ENCODE data around the gene OR51A2. TPM values are rescaled to one million over a fixed set of nuclear protein-coding genes. Genes with fewer than 3 reads are reported as not detected.

The OR51A2 gene
- total RNA-seq, 1 donor from 2014 or later = not detected

Other genes with a start within 250 kb of the OR51A2 start
- gene OR51F1, start 185.8 kb downstream of the OR51A2 start, total RNA-seq = not detected
- not detected for gene OR52R1, start 151.3 kb downstream of the OR51A2 start, total RNA-seq
- gene OR51F2, start 134.4 kb downstream of the OR51A2 start, total RNA-seq = not detected
- gene OR51S1, start 106.5 kb downstream of the OR51A2 start, total RNA-seq = not detected
- not detected for gene OR51T1, start 73.8 kb downstream of the OR51A2 start, total RNA-seq
- gene OR51A7, start 51.9 kb downstream of the OR51A2 start, total RNA-seq = not detected
- gene OR51G2, start 36.4 kb downstream of the OR51A2 start, total RNA-seq = not detected
- gene OR51G1, start 31.4 kb downstream of the OR51A2 start, total RNA-seq = not detected
- not detected for gene OR51A4, start 8.1 kb downstream of the OR51A2 start, total RNA-seq
- not detected for gene OR51L1, start 39.1 kb upstream of the OR51A2 start, total RNA-seq
- not detected for gene OR52J3, start 90.8 kb upstream of the OR51A2 start, total RNA-seq
- not detected for gene OR52E2, start 103.9 kb upstream of the OR51A2 start, total RNA-seq
- not detected for gene OR52E1, start 113.9 kb upstream of the OR51A2 start, total RNA-seq
- not detected for gene OR52A5, start 182.6 kb upstream of the OR51A2 start, total RNA-seq
- not detected for gene OR52A1, start 199.0 kb upstream of the OR51A2 start, total RNA-seq
- gene OR51V1, start 245.0 kb upstream of the OR51A2 start, total RNA-seq = not detected

All from skin of body (tissue), 1 donor.